ENCODE data around the gene ZNF22. TPM values are rescaled to one million over a fixed set of nuclear protein-coding genes. Genes with fewer than 3 reads are reported as not detected.
A peak's percentile ranks its signal among the peaks of the same experiment; 100 is the strongest.

Gene ZNF22
- total RNA-seq, 2 experiments from 2014 or later = 44.6 to 45.2 TPM

DNA sequence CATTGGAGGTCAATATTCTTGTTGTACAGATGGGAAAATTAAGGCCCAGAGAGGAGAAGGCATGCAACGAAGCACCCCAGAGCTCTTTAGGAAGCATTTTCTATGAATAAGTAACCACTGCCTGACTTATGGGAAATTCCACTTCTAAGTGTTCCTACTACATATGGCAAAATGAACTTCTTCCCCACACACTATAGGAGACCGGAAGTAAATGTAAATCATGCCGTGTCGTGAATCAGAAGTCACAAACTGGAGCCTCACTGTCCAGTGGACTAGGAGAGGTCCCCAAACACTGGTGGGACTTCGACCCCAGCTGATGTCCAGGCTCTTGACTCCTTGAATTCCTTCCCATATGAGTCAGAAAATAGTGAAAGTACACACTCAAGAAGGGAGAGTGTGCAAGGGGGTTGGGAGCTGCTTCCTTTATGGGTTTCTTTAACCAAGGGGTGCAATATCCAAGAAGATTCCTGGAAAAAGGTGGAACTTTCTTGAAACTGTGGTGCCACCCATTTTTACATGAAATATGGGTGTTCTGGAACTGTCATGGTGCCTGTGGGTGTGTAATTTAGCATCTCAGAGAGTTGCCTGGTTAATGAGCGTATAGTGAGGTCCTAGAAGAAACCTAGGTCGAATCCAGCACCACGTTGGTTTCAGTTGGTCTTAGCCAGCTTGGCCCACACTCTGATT, 34.5 kb upstream of the ZNF22 start:
- Mint-ChIP-seq H3K36me3 (ENCODE audit: low read depth) (no peaks in the 10 kb centered on the region), H3K9me3 (ENCODE audit: insufficient read depth) (no peaks in the 10 kb centered on the region), H3K4me1 (ENCODE audit: low read depth) (peaks cover 36% of the 10 kb centered on the region), H3K27ac (no peak overlapping the region), H3K27me3 (ENCODE audit: low read depth) (no peaks in the 10 kb centered on the region), H3K4me3 (no peak overlapping the region)
- DNase-seq (no peak), ATAC-seq (no peak)
- POLR2A ChIA-PET = interaction anchor here (0.8 kb wide), 1 partner anchor 28 kb away, joined by 3 read pairs; no protein-coding TSS in a partner anchor
- CTCF ChIA-PET = interaction anchor here (0.6 to 7.7 kb wide), 8 partner anchors 8 to 37 kb away, joined by 3 to 53 read pairs (median 3); no protein-coding TSS in a partner anchor

DNA sequence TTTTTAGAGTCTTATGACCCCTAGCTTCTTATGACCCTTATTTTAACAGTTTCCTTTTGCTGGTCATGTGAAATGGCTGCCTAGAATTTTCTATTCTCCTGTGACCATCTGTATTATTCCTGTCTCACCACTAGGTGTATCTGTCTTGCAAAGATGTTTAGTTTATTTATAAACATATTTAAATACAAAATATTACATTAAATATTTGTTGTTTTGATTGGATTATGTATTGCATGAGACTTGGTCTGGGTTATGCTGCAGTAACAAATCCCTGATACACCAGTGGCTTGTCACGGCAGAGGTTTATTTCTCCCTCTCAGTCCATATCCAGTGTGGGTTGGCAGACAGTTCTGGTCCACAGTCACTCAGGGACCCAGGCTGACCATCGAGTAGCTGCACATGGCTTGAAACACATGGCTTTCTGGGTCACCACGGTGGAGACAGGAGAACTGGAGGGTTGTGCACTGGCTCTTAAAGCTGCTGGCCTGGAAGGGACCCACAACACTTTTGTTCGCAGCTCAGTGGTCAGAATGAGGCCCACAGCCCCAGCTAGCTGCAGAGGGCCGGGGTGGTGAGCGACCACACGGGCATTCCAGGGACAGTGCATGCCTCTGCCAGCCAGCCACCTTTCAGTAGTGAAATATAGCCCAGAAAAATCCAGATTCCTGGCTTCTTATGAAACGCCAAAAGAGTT, 33.8 kb upstream of the ZNF22 start:
- Mint-ChIP-seq H3K36me3 (ENCODE audit: low read depth) (no peaks in the 10 kb centered on the region), H3K27me3 (ENCODE audit: low read depth) (no peaks in the 10 kb centered on the region), H3K27ac (no peak overlapping the region), H3K4me1 (ENCODE audit: low read depth) (peaks cover 36% of the 10 kb centered on the region), H3K4me3 (no peak overlapping the region), H3K9me3 (ENCODE audit: insufficient read depth) (no peaks in the 10 kb centered on the region)
- CTCF ChIA-PET = interaction anchor here (0.6 to 7.7 kb wide), 5 partner anchors 9 to 34 kb away, joined by 3 to 53 read pairs (median 6); no protein-coding TSS in a partner anchor
- POLR2A ChIA-PET = interaction anchor here (0.6 kb wide), 1 partner anchor 1005 kb away, joined by 3 read pairs; the partner anchor contains the start of gene TIMM23
- DNase-seq (no peak), ATAC-seq (no peak)

DNA sequence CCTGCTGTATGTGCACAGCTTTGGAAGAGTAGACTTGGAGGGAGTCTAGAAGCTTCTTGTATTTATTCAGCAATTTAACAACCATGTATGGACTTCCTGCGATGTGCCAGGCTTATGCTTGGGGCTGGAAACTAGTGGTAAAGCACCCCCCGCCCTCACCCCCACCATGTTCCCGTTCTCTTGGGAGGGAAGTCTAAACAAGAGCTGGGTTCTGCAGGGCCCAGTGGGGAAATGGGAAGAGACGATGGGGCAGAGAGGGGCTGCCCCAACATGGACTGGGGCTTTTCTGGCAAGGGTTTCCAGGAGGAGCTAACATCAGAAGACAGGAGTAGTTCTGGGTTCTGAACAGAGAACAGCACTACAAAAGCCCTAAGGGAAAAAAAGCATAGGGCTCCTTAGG, 33.1 kb upstream of the ZNF22 start:
- DNase-seq (no peak), ATAC-seq (peak; percentile 32)
- Mint-ChIP-seq H3K9me3 (ENCODE audit: insufficient read depth) (no peaks in the 10 kb centered on the region), H3K36me3 (ENCODE audit: low read depth) (no peaks in the 10 kb centered on the region), H3K27me3 (ENCODE audit: low read depth) (no peaks in the 10 kb centered on the region), H3K27ac (peak overlapping the region; percentile 80), H3K4me1 (ENCODE audit: low read depth) (peaks cover 36% of the 10 kb centered on the region), H3K4me3 (no peak overlapping the region)
- CTCF ChIA-PET = interaction anchor here (1.4 to 7.7 kb wide), 6 partner anchors 9 to 35 kb away, joined by 4 to 53 read pairs (median 6); partner anchors contain the start of gene DEPP1
- POLR2A ChIA-PET = interaction anchor here (0.6 kb wide), 1 partner anchor 1005 kb away, joined by 3 read pairs; the partner anchor contains the start of gene TIMM23

DNA sequence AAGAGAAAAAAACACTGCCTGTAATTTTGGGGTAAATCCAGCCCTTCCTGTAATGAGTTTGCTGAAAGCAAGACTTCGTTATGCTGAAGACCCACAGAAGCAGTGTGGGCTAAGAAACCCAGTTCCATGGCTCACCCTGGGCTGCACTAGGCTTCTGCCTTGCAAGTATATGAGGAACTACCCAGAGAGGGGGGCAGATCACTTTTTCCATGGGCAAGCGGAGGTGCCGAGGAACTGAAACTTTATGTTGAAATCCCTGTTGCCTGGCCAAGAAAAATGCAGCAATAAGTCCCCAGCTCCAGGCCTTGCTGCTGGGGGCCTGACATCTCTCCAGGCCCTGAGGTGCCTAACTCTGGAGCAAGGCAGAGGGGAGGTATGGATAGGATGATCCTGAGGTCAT, 32.6 kb upstream of the ZNF22 start:
- ATAC-seq = peak; percentile 22
- ChIA-PET POLR2A (interaction anchor here (1.3 to 1.5 kb wide), 2 partner anchors 32 to 36 kb away, joined by 5 to 7 read pairs; partner anchors contain the start of gene ZNF22), CTCF (interaction anchor here (1.3 to 7.7 kb wide), 7 partner anchors 8 to 35 kb away, joined by 4 to 53 read pairs (median 6); partner anchors contain the start of gene DEPP1)
- Mint-ChIP-seq H3K4me1 (ENCODE audit: low read depth) (peaks cover 36% of the 10 kb centered on the region), H3K36me3 (ENCODE audit: low read depth) (no peaks in the 10 kb centered on the region), H3K27me3 (ENCODE audit: low read depth) (no peaks in the 10 kb centered on the region), H3K9me3 (ENCODE audit: insufficient read depth) (no peaks in the 10 kb centered on the region), H3K27ac (peak overlapping the region; percentile 80), H3K4me3 (peak overlapping the region; percentile 6)
- DNase-seq = no peak

DNA sequence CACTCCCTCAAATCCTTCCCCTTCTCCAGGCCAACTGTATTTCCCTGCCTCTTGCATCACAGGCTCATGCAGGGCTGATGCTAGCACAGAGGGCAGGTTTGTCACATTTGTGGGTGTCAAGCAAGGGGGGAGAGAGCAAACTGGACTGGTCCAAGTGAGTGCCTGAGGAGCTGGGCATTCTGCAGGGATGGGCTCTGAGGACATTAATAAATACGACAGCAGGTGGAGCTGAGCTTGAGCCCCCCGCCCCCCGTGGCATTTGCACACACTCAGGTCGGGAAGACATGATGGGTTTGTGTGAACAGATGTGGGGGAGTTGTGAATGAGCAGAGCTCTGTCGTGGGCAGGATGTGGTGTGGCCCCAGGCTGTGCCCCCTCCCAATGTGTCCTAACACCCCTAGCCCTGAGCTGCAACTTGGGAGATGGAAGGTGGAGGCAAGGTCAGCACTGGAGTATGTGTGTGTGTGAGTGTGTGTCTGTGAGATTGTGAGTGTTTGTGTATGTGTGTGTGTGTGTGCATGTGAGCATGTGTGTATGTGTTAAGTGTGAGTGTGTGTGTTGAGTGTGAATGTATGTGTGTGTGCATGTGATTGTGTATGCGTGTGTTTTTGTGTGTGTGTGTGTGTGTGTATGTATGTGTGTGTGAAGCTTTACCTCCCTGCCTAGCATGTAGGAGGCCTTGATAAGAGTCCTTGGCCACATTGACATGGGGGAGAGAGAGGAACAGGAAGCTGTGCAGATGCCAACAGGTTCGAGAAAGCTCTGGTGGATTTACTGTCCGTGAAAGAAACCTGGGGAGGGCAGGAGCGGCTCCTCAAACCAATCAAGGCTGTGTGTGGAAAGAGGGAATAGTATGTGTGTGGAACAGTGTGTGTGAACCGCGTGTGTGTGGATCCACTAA, 32.0 kb upstream of the ZNF22 start:
- Mint-ChIP-seq H3K4me3 (peak overlapping the region; percentile 6), H3K36me3 (ENCODE audit: low read depth) (no peaks in the 10 kb centered on the region), H3K4me1 (ENCODE audit: low read depth) (peaks cover 42% of the 10 kb centered on the region), H3K27ac (peak overlapping the region; percentile 80), H3K27me3 (ENCODE audit: low read depth) (no peaks in the 10 kb centered on the region), H3K9me3 (ENCODE audit: insufficient read depth) (no peaks in the 10 kb centered on the region)
- DNase-seq (peak; percentile 67), ATAC-seq (peak; percentile 58)
- ChIA-PET POLR2A (interaction anchor here (0.7 to 1.5 kb wide), 3 partner anchors 32 to 56 kb away, joined by 3 to 7 read pairs (median 5); partner anchors contain the start of gene ZNF22), CTCF (interaction anchor here (0.9 to 7.7 kb wide), 8 partner anchors 10 to 144 kb away, joined by 3 to 53 read pairs (median 5); partner anchors contain the start of gene DEPP1)

DNA sequence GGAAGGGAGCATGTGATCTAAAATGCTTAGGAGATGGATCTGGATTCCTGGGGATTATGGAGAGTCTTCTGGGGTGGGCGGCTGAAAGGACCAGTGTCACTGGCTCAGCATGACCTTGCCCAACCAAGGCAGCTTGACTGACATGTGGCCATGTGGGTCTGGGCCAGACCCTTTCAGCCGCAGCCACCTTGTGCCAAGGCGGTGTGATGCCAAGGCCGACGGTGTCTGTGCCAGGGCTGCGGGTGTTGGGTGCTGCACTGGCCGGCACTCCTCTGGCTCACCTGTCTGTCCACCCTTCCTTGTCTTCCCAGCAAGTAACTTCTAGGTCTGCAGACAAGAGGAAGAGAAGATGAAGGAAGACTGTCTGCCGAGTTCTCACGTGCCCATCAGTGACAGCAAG, 30.9 kb upstream of the ZNF22 start:
- CTCF ChIA-PET = interaction anchor here (1.1 to 2.6 kb wide), 3 partner anchors 11 to 143 kb away, joined by 3 to 6 read pairs (median 4); no protein-coding TSS in a partner anchor
- DNase-seq = no peak
- Mint-ChIP-seq H3K4me1 (ENCODE audit: low read depth) (peaks cover 52% of the 10 kb centered on the region), H3K27me3 (ENCODE audit: low read depth) (no peaks in the 10 kb centered on the region), H3K36me3 (ENCODE audit: low read depth) (no peaks in the 10 kb centered on the region), H3K9me3 (ENCODE audit: insufficient read depth) (no peaks in the 10 kb centered on the region), H3K4me3 (no peak overlapping the region), H3K27ac (no peak overlapping the region)
- ATAC-seq = no peak
- POLR2A ChIA-PET = no interaction called here

DNA sequence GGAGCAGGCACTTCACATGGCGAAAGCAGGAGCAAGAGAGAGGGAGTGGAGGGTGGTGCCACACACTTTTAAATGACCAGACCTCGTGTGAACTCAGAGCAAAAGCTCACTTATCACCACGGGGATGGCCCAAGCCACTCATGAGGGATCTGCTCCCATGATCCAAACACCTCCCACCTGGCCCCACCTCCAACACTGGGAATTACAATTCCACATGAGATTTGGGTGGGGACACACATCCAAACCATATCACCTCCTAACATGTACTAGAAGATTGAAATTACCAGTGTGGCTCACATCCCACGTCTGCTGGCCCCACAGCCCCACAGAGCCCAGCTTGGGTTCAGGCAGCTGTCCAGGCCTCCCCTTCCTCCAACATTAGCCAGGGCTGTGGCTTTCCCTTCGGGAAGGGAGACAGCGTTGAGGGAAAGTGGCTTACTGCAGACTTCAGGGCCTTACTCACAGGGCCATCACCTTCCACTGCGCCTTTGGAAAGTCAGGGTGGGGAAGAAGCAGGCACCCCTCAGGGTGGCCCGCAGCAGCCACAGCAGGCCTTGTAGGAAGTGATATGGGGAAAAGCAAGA, 29.8 kb upstream of the ZNF22 start:
- Mint-ChIP-seq H3K36me3 (ENCODE audit: low read depth) (no peaks in the 10 kb centered on the region), H3K4me1 (ENCODE audit: low read depth) (peaks cover 52% of the 10 kb centered on the region), H3K27ac (no peak overlapping the region), H3K9me3 (ENCODE audit: insufficient read depth) (no peaks in the 10 kb centered on the region), H3K4me3 (no peak overlapping the region), H3K27me3 (ENCODE audit: low read depth) (no peaks in the 10 kb centered on the region)
- no peak for DNase-seq
- CTCF ChIA-PET = interaction anchor here (0.8 to 1.1 kb wide), 2 partner anchors 18 to 38 kb away, joined by 3 to 4 read pairs; no protein-coding TSS in a partner anchor
- POLR2A ChIA-PET = no interaction called here
- ATAC-seq = no peak

DNA sequence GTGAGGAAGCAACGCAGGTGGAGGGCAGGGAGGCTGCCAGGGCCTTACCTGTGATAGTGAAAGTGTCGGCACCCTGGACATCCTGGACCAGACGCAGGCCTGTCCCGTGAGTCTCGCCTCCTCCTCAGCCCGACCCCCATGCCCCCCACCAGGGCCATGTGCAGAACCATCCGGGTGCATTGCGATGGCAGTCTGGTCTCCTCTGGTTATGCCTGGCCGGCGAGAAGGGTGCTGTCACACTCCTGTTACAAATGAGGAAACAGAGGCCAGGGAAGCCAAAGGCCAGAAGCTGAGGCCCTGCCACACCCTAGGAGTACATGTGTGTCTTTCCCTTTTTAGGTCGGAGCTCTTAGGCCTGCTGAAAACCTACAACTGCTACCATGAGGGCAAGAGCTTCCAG, 29.3 kb upstream of the ZNF22 start:
- ATAC-seq = no peak
- H3K27ac Mint-ChIP-seq = no peak overlapping the region
- H3K36me3 Mint-ChIP-seq (ENCODE audit: low read depth) = no peaks in the 10 kb centered on the region
- ChIA-PET CTCF (no interaction called here), POLR2A (no interaction called here)
- no peaks in the 10 kb centered on the region for H3K9me3 Mint-ChIP-seq (ENCODE audit: insufficient read depth)
- no peaks in the 10 kb centered on the region for H3K27me3 Mint-ChIP-seq (ENCODE audit: low read depth)
- DNase-seq = no peak
- H3K4me3 Mint-ChIP-seq = no peak overlapping the region
- peaks cover 47% of the 10 kb centered on the region for H3K4me1 Mint-ChIP-seq (ENCODE audit: low read depth)

DNA sequence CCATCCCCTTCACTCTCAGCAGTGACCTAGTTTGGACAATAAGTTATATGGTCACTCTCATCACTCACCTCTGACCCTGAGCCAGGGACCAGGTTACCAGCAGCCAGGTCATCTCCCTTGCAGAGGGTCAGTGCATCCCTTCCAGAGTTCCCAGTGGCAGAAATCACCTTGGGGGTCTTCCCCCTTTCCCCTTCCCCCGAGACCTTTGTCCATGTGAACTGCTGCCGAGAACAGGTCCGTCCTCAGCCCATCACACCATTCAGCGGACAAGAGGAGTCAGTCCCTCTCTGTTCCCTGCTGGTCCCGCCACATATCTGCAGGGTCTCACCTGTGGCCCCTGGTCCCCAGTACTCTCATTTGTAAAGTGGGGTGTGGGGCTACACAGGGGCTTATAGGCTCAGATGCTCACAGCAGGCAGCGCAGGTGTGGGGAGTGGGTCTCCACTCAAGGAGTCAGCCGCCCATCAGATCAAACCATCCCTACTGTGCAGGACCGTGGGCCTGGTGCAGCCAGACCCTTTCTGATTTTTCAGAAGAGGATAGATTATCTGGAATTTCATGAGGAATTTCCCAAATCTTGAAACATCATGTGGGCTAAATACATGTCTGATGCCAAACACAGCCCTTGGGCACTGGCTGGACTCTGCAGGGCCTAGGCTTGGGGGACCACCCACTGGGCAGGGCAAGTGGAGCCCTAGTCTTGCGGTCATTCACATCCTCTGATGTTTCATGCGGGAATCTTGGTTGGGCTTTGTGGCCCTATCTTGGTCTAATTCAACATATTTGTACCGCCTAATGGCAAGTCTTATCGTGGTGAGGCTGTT, 28.6 kb upstream of the ZNF22 start:
- Mint-ChIP-seq H3K36me3 (ENCODE audit: low read depth) (no peaks in the 10 kb centered on the region), H3K4me3 (no peak overlapping the region), H3K27me3 (ENCODE audit: low read depth) (no peaks in the 10 kb centered on the region), H3K27ac (no peak overlapping the region), H3K4me1 (ENCODE audit: low read depth) (peaks cover 45% of the 10 kb centered on the region), H3K9me3 (ENCODE audit: insufficient read depth) (no peaks in the 10 kb centered on the region)
- ChIA-PET POLR2A (interaction anchor here (0.9 to 1.9 kb wide), 3 partner anchors 9 to 28 kb away, joined by 3 to 4 read pairs (median 3); partner anchors contain the start of gene RASSF4), CTCF (interaction anchor here (2.7 kb wide), 1 partner anchor 39 kb away, joined by 35 read pairs; no protein-coding TSS in a partner anchor)
- DNase-seq (no peak), ATAC-seq (no peak)

DNA sequence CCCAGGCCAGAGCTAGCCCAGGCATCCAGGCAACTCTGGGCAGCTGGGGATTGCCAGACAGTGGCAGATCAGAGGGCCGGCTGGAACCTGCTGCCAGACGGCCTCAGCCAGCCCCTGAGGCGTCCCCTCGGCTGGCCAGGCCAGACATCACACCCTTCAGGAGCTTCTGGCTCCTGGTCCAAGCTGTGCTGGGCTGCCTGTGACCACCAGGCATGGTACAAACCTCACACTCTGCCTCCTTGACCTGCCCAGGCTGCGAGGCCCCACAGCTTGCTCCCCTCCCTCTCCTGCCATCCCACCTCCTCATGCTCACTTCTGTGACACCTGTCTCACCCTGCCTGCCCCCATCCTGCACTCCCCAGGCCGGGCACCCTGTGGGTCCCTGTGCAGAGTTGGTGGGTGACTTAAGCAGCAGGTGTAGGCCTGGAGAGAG, 27.8 kb upstream of the ZNF22 start:
- ChIA-PET CTCF (interaction anchor here (1.0 to 2.7 kb wide), 2 partner anchors 9 to 40 kb away, joined by 3 to 35 read pairs; no protein-coding TSS in a partner anchor), POLR2A (interaction anchor here (0.9 to 1.9 kb wide), 4 partner anchors 10 to 38 kb away, joined by 3 to 4 read pairs (median 3); partner anchors contain the start of gene RASSF4)
- H3K27ac Mint-ChIP-seq = no peak overlapping the region
- no peaks in the 10 kb centered on the region for H3K36me3 Mint-ChIP-seq (ENCODE audit: low read depth)
- no peaks in the 10 kb centered on the region for H3K9me3 Mint-ChIP-seq (ENCODE audit: insufficient read depth)
- no peak overlapping the region for H3K4me3 Mint-ChIP-seq
- H3K27me3 Mint-ChIP-seq (ENCODE audit: low read depth) = no peaks in the 10 kb centered on the region
- peaks cover 38% of the 10 kb centered on the region for H3K4me1 Mint-ChIP-seq (ENCODE audit: low read depth)
- DNase-seq = no peak
- no peak for ATAC-seq

Data from activated CD8-positive, alpha-beta T cell treated with anti-CD3 and anti-CD28 coated beads, Interleukin-2, amount 10 ng/mL, durations not matched to agents 7 days and 5 days (primary cell).